Breast epithelium (tissue), 3 donors: ENCODE data around the gene NR2E1.

Source experiments
- CTCF ChIP-seq, 3 donors: fragments of 450-650 bp; IDR thresholded peaks; one replicate each; pipeline ENCODE4 v1.5.1; 2016 to 2017; ENCODE audit warnings: antibody characterized with exemption in 3 of 3, mild to moderate bottlenecking in 3 of 3, moderate library complexity in 3 of 3
- POLR2AphosphoS5 ChIP-seq, 3 donors: sonication (generic); formaldehyde crosslinking; IDR thresholded peaks; one replicate each; pipeline ENCODE4 v1.6.1; 2017; ENCODE audit warnings: antibody characterized with exemption in 3 of 3

- TF ChIP-seq CTCF (IDR thresholded peaks at IDR 0.05) = no peak
- no peak for TF ChIP-seq POLR2AphosphoS5 (IDR thresholded peaks at IDR 0.05)
Observed at GRCh38 chr6:108159981-108160380, 5.8 kb upstream of the NR2E1 start.
